HepG2 (cell line): ENCODE results near the gene PSMB10. TPM values are rescaled to one million over a fixed set of nuclear protein-coding genes. Genes with fewer than 3 reads are reported as not detected.
A peak's percentile ranks its signal among the peaks of the same experiment; 100 is the strongest.

Source experiments
- ARID3A ChIP-seq: IDR thresholded peaks from 2 replicates; pipeline ENCODE4 v1.6.1; 2012; ENCODE audit warnings: low read depth, low read length, improper control_type of control experiment
- CBX5 ChIP-seq: sonication (generic); formaldehyde crosslinking; IDR thresholded peaks from 2 replicates; pipeline ENCODE4 v1.4.0; 2020; ENCODE audit warnings: missing genetic modification reagents, borderline replicate concordance
- CHD2 ChIP-seq: IDR thresholded peaks from 2 replicates; pipeline ENCODE4 v1.6.1; 2011; ENCODE audit warnings: low read depth, low read length, improper control_type of control experiment
- DNMT1 ChIP-seq: sonication (generic); formaldehyde crosslinking; IDR thresholded peaks from 2 replicates; pipeline ENCODE4 v1.5.1; 2020; ENCODE audit warnings: mild to moderate bottlenecking, missing genetic modification reagents
- ELF1 ChIP-seq: sonication (generic); formaldehyde crosslinking; IDR thresholded peaks from 2 replicates; pipeline ENCODE4 v1.4.0; 2020; ENCODE audit warnings: missing genetic modification reagents
- FOXA3 ChIP-seq: IDR thresholded peaks from 2 replicates; pipeline ENCODE4 v1.6.1; 2016; ENCODE audit warnings: missing genetic modification reagents, missing compliant biosample characterization
- HINFP ChIP-seq: sonication (generic); formaldehyde crosslinking; IDR thresholded peaks from 2 replicates; pipeline ENCODE4 v1.4.0; 2020; ENCODE audit warnings: low read depth, mild to moderate bottlenecking, missing genetic modification reagents
- KAT8 ChIP-seq: IDR thresholded peaks from 2 replicates; pipeline ENCODE4 v1.6.1; 2016; ENCODE audit warnings: missing genetic modification reagents, missing compliant biosample characterization
- KDM1A ChIP-seq: IDR thresholded peaks from 2 replicates; pipeline ENCODE4 v1.6.1; 2016; ENCODE audit warnings: missing compliant biosample characterization
- LRRFIP1 ChIP-seq: sonication (generic); formaldehyde crosslinking; conservative IDR thresholded peaks from 2 replicates; pipeline ENCODE4 v1.4.0; 2020; ENCODE audit warnings: missing genetic modification reagents
- PAXIP1 ChIP-seq: sonication (generic); formaldehyde crosslinking; conservative IDR thresholded peaks from 2 replicates; pipeline ENCODE4 v1.4.0; 2020; ENCODE audit warnings: mild to moderate bottlenecking, missing genetic modification reagents, moderate library complexity
- TEAD3 ChIP-seq: optimal IDR thresholded peaks from 2 replicates; pipeline ENCODE3; 2016; ENCODE audit warnings: borderline replicate concordance
- XBP1 ChIP-seq: sonication (generic); formaldehyde crosslinking; IDR thresholded peaks from 2 replicates; pipeline ENCODE4 v1.5.0; 2020; ENCODE audit warnings: missing genetic modification reagents
- ZC3H13 ChIP-seq: sonication (generic); formaldehyde crosslinking; IDR thresholded peaks from 2 replicates; pipeline ENCODE4 v1.8.1; 2023; ENCODE audit warnings: mild to moderate bottlenecking, missing genetic modification reagents, moderate library complexity
- ZNF10 ChIP-seq: sonication (generic); formaldehyde crosslinking; IDR thresholded peaks from 2 replicates; pipeline ENCODE4 v1.4.0; 2020; ENCODE audit warnings: mild to moderate bottlenecking, low read depth, missing genetic modification reagents, borderline replicate concordance
- ZNF33A ChIP-seq: sonication (generic); formaldehyde crosslinking; IDR thresholded peaks from 2 replicates; pipeline ENCODE4 v1.5.1; 2020; ENCODE audit warnings: missing genetic modification reagents, mild to moderate bottlenecking, moderate library complexity, borderline replicate concordance
- ZNF557 ChIP-seq: sonication (generic); formaldehyde crosslinking; IDR thresholded peaks from 2 replicates; pipeline ENCODE4 v1.4.0; 2020; ENCODE audit warnings: missing genetic modification reagents
- ZNF749 ChIP-seq: sonication (generic); formaldehyde crosslinking; IDR thresholded peaks from 2 replicates; pipeline ENCODE4 v1.8.0; 2022; ENCODE audit warnings: mild to moderate bottlenecking, missing genetic modification reagents, moderate library complexity, borderline replicate concordance
- ZZZ3 ChIP-seq: sonication (generic); formaldehyde crosslinking; IDR thresholded peaks from 2 replicates; pipeline ENCODE4 v1.4.0; 2020; ENCODE audit warnings: missing genetic modification reagents, mild to moderate bottlenecking, borderline replicate concordance
- polyA plus RNA-seq, 8 experiments: library from polyadenylated mRNA; depleted of rRNA in 3 of 8; stranded (reverse) in 7 of 8; unstranded in 1 of 8; fragments of >200 nt; fragmentation: Illumina TruSeq in 4 of 8; extraction: Trizol in 4 of 8; gene quantifications; 2 replicates each; pipeline versions ENCODE4 v1.2.1 to v1.2.3, GENCODE V29; 2011 to 2016; ENCODE audit warnings: low read depth in 4 of 8, missing spikeins in 1 of 8, mixed read lengths in 1 of 8; ENCODE audit not compliant: insufficient read depth in 1 of 8
- total RNA-seq, 5 experiments: library from RNA; depleted of rRNA; stranded (reverse); fragments of >200 nt; fragmentation: Illumina TruSeq; extraction: Trizol; gene quantifications; 2 replicates each; pipeline ENCODE4 v1.2.3, GENCODE V29; 2016; ENCODE audit warnings: low read depth in 1 of 5

The PSMB10 gene
- total and polyA plus RNA-seq, 2 of the 13 experiments (the other 11 are each of a cell fraction or from before 2014, with no cell fraction given) = 12.7 to 65.9 TPM

GRCh38 chr16:67892899-67893742 is 43.5 kb downstream of the PSMB10 start, which contains the start of gene PSKH1 (continued):
- no peak for TF ChIP-seq LRRFIP1 (CRISPR knock-in tag)
- no peak for TF ChIP-seq KDM1A (CRISPR knock-in tag)
- TF ChIP-seq ZNF749 (CRISPR knock-in tag) = no peak
- no peak for TF ChIP-seq ELF1 (CRISPR knock-in tag)
- 0 out of 2 replicates have a peak, but pooled peaks have one; percentile 69 for TF ChIP-seq ZNF557 (CRISPR knock-in tag)
- no peak for TF ChIP-seq KAT8 (CRISPR knock-in tag)
- 0 out of 2 replicates have a peak, but pooled peaks have one; percentile 52 for TF ChIP-seq DNMT1
- TF ChIP-seq CBX5 (CRISPR knock-in tag) = no peak
- TF ChIP-seq PAXIP1 (CRISPR knock-in tag) = no peak
- TF ChIP-seq ZZZ3 = peak; percentile 78; the same call in 1 of the 2 replicates
- TF ChIP-seq ZNF33A (CRISPR knock-in tag) = no peak
- TF ChIP-seq ZC3H13 (CRISPR knock-in tag) = no peak
- no peak for TF ChIP-seq ARID3A
- 0 out of 2 replicates have a peak, but pooled peaks have one; percentile 42 for TF ChIP-seq CHD2
- 0 out of 2 replicates have a peak, but pooled peaks have one; percentile 58 for TF ChIP-seq HINFP (CRISPR knock-in tag)
- no peak for TF ChIP-seq ZNF10 (CRISPR knock-in tag)
- TF ChIP-seq TEAD3 (CRISPR knock-in tag) = no peak
- no peak for TF ChIP-seq FOXA3 (CRISPR knock-in tag)
- no peak for TF ChIP-seq XBP1 (CRISPR knock-in tag)
